Tibial nerve (tissue), 3 donors: ENCODE measurements around the gene LEF1.

Experiments used
- POLR2A ChIP-seq, 2 donors: fragments of 450-650 bp; IDR thresholded peaks; one replicate each; pipeline ENCODE4 v1.6.1; 2017; ENCODE audit warnings: antibody characterized with exemption in 2 of 2, mild to moderate bottlenecking in 2 of 2, moderate library complexity in 2 of 2
- TF ChIP-seq, protein P1 (sequence below), 5 experiments: fragments of 200-600 bp in 3 of 5; fragments of 450-650 bp in 2 of 5; sonication (generic) in 3 of 5; IDR thresholded peaks; one replicate each; pipeline ENCODE4 v1.5.1; 2016 to 2019; ENCODE audit warnings: antibody characterized with exemption in 5 of 5, mild to moderate bottlenecking in 3 of 5, moderate library complexity in 2 of 5

DNA sequence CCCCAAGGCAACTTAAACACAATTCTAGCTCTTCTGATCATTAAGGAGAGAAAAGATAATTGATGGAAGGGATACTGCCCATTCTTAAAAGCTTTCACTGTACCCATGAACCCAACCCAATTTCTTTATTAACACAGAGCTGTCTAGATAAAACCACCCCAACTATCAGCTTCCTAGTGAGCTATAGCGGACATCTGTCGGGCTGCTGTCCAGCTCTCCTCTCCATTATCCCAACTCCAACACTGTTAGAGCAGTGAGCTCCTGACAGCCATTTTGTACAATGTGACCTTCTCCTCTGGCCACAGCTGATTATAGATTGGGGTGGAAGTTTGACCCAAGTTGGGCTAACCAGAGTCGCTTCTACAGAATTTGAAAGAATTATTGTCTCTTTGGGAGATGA is 112.9 kb downstream of the LEF1 start:
- TF ChIP-seq, protein P1, sequence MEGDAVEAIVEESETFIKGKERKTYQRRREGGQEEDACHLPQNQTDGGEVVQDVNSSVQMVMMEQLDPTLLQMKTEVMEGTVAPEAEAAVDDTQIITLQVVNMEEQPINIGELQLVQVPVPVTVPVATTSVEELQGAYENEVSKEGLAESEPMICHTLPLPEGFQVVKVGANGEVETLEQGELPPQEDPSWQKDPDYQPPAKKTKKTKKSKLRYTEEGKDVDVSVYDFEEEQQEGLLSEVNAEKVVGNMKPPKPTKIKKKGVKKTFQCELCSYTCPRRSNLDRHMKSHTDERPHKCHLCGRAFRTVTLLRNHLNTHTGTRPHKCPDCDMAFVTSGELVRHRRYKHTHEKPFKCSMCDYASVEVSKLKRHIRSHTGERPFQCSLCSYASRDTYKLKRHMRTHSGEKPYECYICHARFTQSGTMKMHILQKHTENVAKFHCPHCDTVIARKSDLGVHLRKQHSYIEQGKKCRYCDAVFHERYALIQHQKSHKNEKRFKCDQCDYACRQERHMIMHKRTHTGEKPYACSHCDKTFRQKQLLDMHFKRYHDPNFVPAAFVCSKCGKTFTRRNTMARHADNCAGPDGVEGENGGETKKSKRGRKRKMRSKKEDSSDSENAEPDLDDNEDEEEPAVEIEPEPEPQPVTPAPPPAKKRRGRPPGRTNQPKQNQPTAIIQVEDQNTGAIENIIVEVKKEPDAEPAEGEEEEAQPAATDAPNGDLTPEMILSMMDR (IDR thresholded peaks at IDR 0.05): no peak
- TF ChIP-seq POLR2A (IDR thresholded peaks at IDR 0.05): no peak
